GM21367 (cell line): ENCODE data around the gene MRRF.

Experiments
- ATAC-seq: cut with Tn5 transposase; IDR thresholded peaks from one replicate; pipeline ENCODE4 v1.9.1; 2021; ENCODE audit not compliant: unreplicated experiment

The MRRF gene

DNA sequence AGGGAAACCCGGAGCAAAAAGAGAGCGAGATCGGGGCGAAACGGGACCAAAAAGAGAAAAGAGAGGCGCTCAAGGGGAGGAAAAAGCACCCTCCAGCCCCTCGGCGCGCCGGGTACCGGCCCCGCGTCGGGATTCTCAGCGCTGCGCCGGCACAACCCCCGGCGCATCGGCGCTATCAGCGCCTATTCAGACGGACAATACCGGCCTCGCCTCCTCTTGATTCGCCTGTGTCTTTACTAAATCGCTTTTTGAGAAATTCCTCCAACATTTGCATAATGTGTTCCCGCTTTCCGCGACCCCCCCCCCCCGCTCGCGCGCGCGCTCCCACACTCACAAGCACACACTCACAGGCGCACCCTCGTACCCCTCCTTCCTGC, 36.5 kb upstream of the MRRF start:
- ATAC-seq, result no peak

- ATAC-seq, result no peak
Measured at GRCh38 chr9:122228568-122229484, 35.9 kb upstream of the MRRF start, which contains the start of gene LHX6. Gene LHX6 (minus strand): TSS chr9:122228957. CDS start chr9:122228740, 217 bp downstream.

DNA sequence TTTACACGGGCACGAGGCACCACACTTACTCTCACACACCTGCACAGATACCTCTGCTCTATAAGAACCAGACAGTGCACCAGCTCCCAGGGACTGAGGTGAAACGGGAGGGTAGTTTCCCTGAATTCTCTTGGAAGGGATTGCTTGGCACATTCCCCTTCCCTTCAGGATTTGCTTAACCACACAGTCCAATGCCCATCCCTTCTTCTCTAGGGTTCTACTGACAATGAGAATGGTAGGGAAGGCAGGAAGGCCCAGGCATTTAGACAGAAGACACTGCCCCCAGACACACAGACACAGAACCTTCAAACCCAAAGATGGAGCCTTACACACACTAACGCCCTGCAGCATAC, 35.2 kb upstream of the MRRF start:
- ATAC-seq, result no peak

GRCh38 chr9:122232796-122233306, 31.8 kb upstream of the MRRF start:
- no peak for ATAC-seq

DNA sequence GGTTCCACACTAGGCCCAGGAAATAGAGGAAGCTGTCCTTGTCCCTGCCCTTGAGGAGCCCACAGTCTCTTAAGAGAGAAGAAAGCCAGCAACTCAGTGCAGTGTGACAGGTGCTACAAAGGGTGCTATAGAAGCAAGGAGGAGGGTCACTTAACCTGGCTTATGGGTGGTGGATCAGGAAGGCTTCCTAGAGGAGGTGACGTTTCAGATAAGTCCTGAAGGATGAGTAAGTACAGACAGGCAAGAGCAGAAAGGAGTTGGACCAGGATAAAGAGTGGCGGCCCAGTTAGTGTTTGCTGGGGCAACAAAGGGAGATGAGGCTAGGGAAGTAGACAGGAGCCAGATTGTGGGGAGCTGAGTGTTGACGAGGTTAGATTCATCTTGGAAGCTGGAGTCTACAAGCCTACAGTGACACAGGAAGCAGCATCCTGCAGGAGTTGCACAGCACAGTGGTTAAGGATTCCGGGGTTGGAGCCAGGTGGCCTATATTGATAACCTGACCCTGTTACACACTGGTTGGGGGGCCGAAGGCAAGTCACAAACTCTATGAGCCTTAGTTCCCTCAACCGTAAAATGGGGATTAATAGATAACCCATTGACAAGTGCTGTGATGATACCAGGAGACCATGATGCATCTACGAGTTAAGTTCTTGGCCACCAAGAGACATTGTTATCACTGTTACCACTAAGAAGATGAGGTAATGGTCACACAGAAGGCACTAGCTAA, 30.5 kb upstream of the MRRF start:
- ATAC-seq, result no peak

DNA sequence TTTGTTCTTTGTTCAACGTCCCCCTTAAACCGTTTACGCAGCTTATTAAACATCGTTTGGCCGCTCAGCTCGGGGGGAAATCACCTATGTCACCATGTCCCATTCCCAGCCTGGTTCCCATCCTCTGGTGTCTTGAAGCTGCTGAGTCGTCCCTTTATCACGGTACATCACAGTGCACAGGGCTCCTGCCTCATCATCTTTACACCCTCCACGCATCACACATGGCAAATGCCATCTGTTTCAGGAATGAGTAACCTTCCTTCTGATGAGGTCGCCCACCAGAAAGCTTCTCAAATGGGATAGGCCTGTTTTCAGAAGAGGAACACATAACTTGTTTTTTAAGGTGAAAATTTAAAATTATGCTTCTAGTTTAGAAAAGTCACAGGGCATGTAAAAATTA, 28.0 kb upstream of the MRRF start:
- no peak for ATAC-seq

DNA sequence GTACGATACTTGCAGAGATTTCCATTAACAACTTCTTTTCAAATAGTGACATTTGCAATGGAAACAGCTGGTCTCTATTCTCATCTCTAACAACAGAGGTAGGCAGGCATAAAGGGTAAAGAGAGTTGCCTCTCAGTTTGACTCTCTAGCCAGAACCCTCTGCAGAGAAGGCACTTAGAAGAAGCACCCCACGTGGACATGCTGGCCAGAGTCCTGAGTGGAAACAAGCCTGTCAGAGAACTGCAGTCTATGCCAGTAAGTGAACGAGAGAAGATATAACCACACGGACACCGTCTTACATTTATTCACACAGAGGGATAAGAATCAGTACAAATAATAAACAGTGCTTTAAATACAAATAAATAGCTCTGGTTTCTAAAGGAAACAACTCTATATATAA, 25.0 kb upstream of the MRRF start:
- ATAC-seq, result no peak

GRCh38 chr9:122244349-122244748, 20.3 kb upstream of the MRRF start:
- no peak for ATAC-seq

DNA sequence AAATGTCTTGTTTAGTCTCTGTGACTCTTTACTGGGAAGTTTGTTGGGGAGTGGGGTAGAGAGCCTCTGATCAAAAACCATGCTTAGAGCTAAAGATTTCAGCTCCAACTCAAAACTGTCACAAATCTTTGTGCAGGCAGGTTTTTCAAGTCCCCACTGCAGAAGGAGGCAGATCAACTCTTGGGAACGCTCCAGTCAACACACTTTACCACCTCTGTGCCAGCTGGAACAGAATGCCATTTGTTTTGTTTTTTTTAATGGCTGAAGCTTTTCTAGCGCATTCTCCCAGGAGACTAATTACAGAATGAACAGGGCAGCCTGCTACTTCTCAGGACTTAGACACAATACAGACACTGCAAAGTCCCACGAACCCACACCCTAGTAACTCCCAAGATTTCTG, 18.0 kb upstream of the MRRF start:
- ATAC-seq, result no peak

DNA sequence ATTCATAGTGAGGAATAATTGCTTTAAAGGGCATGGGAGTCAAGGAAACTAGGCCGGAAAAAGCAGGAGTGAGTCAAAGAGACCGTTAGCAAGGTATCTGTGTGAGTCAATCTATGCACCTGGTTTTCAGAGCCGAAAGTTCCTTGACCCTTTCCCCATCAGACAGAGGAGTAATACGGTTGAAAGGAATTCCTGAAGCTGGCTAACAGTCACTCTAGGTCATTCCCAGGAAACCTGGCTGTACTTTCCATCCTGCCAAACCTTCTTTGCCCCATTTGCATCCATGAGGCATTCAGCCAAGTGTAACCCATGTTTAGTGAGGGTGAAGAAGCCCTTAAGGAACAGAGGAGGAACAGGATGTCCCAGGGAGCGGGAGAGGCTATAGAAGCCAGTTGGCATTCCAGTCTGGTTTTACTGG, 16.2 kb upstream of the MRRF start:
- ATAC-seq, result no peak

- no peak for ATAC-seq
Measured at GRCh38 chr9:122251351-122251750, 13.3 kb upstream of the MRRF start.

DNA sequence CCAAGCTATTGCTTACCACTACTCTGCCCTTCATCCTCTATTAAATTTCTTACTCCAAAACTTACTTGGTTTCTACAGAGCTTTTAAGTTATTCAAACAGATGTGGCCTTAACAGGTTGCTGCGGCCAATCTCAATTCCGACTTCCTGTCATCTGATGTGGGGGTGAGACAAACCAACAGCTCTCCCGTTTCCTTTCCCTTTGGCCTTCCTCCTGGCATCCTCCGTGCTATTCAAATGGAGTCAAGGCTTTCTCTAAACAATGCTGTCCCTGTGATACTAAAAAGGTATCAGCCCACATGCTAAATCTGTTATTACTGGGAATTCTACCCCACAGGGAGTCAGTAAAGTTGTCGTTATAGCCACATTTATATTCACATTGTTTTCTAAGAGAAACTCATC, 11.9 kb upstream of the MRRF start:
- ATAC-seq, result no peak

DNA sequence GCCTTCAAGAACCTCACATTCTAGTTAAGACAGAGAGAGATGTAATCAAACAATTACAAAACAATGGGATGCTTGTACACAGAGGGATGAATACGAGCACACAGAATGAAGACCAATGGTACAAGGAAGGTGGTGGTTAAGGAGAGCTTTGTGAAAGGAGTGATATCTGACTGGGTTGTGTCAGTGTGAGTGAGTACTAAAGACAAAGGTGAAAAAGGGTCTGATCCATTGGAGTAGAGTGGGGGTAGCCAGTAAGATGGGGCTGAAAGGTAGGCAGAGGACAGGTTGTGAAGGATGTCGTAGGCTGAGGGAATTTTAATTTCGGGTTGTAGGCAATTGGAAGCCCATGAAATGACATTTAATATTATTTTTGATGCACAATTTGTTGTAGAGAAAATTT, 9.9 kb upstream of the MRRF start:
- no peak for ATAC-seq

- no peak for ATAC-seq
Measured at GRCh38 chr9:122256206-122256605, 8.5 kb upstream of the MRRF start.

DNA sequence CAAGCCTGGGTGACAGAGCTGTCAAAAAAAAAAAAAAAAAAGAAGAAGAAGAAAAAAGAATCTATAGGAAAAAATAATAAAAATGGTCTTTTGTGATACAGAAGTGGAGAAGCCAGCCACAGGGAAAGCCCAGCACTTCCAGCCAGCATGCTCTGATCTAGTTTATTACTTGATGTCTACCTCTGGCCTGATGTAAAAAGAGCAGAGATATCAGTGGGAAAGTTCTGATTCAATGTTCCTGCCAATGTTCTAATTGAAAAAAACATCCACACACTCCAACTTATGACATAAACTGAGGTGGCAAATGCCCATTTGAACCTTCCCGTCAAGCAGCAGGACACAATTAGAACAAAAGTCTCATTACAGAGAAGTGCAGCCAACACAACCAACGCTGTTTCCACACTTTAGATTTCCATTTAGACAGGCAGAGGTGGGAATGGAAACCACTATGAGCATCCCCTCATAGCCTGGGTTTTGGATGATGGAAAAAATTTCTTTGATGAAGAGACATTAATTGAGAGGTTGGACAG, 5.7 kb upstream of the MRRF start:
- no peak for ATAC-seq

DNA sequence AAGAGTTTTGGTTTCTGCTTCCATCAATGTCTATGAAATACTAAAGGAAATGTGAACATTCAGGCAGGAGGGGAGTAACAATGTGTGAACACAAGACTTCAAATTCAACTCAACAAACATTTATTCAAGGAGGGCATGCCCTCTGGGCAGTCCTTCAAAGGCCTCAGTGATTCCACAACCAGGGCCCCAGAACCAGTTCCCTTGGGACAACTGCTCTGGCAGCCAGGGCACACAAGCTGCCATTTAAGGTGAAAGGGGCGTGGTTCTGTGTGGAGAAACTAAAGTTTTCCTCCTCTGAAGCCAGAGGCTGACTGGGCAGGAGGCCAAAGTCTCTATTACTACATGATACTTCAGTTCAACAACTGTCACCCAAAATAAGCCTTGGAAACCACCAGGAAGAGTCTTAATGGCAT, 3.2 kb upstream of the MRRF start:
- no peak for ATAC-seq

- ATAC-seq, result no peak
Measured at GRCh38 chr9:122262073-122262472, 2.6 kb upstream of the MRRF start.

GRCh38 chr9:122263699-122264349, 858 bp upstream of the MRRF start:
- no peak for ATAC-seq

- ATAC-seq, result peak; percentile 21
Measured at GRCh38 chr9:122265149-122265915, 650 bp downstream of the MRRF start.

- no peak for ATAC-seq
Measured at GRCh38 chr9:122268041-122268814, 3.5 kb downstream of the MRRF start.
